Neural cell (in vitro differentiated cells): ENCODE measurements around the gene ANKRD35. TPM values are rescaled to one million over a fixed set of nuclear protein-coding genes. Genes with fewer than 3 reads are reported as not detected.

ENCODE experiments used
- H2AFZ ChIP-seq: fragments of 200-600, 300-800 bp; sonication (generic), shearing (Covaris generic); 2 replicates; pipeline ENCODE4 v1.6.0; 2014; ENCODE audit warnings: low read depth, mild to moderate bottlenecking, antibody characterized with exemption, low read length, moderate library complexity
- H3F3A ChIP-seq: fragments of 200-600 bp; shearing (Covaris generic); 2 replicates; pipeline ENCODE4 v1.6.1; 2016; ENCODE audit warnings: mild to moderate bottlenecking, moderate library complexity, mixed read lengths, antibody characterized with exemption, low read length; ENCODE audit not compliant: insufficient read depth, poor library complexity, severe bottlenecking
- H3K27ac ChIP-seq: fragments of 200-600, 300-800 bp; sonication (generic), shearing (Covaris generic); 2 replicates; pipeline ENCODE4 v1.5.1; 2014; ENCODE audit warnings: mild to moderate bottlenecking, low read length, moderate library complexity
- H3K27me3 ChIP-seq: fragments of 300-800, 200-600 bp; sonication (generic), shearing (Covaris generic); 2 replicates; pipeline ENCODE4 v1.6.0; 2014; ENCODE audit warnings: mild to moderate bottlenecking, low read depth, low read length, moderate library complexity; ENCODE audit not compliant: insufficient read depth
- H3K36me3 ChIP-seq: fragments of 300-800, 200-600 bp; sonication (generic), shearing (Covaris generic); 2 replicates; pipeline ENCODE4 v1.5.1; 2014; ENCODE audit warnings: mild to moderate bottlenecking, antibody characterized with exemption, low read length, moderate library complexity; ENCODE audit not compliant: insufficient read depth
- H3K4me2 ChIP-seq: fragments of 300-800, 200-600 bp; sonication (generic), shearing (Covaris generic); 2 replicates; pipeline ENCODE4 v1.6.0; 2014; ENCODE audit warnings: mild to moderate bottlenecking, low read length
- H3K4me3 ChIP-seq: fragments of 300-800, 200-600 bp; sonication (generic), shearing (Covaris generic); 2 replicates; pipeline ENCODE4 v1.5.1; 2014; ENCODE audit warnings: mild to moderate bottlenecking, low read length, moderate library complexity
- H3K79me2 ChIP-seq: fragments of 200-600 bp; shearing (Covaris generic); replicated peaks from 2 replicates; pipeline ENCODE4 v1.6.0; 2014; ENCODE audit warnings: mild to moderate bottlenecking, low read length, moderate library complexity; ENCODE audit not compliant: insufficient read depth
- H3K9ac ChIP-seq: fragments of 300-800, 200-600 bp; sonication (generic), shearing (Covaris generic); 2 replicates; pipeline ENCODE4 v1.6.1; 2016; ENCODE audit warnings: mild to moderate bottlenecking, low read length, mixed read lengths
- H3K9me2 ChIP-seq: fragments of 200-600 bp; shearing (Covaris generic); 2 replicates; pipeline ENCODE4 v1.6.1; 2016; ENCODE audit warnings: mild to moderate bottlenecking, low read length, mixed read lengths; ENCODE audit not compliant: insufficient read depth
- H3K9me3 ChIP-seq: fragments of 200-600, 300-800 bp; sonication (generic), shearing (Covaris generic); 2 replicates; pipeline ENCODE4 v1.6.1; 2016; ENCODE audit warnings: mild to moderate bottlenecking, mixed run types, low read length, moderate library complexity, mixed read lengths
- H4K20me1 ChIP-seq: fragments of 200-600 bp; shearing (Covaris generic); 2 replicates; pipeline ENCODE4 v1.6.1; 2016; ENCODE audit warnings: mild to moderate bottlenecking, mixed run types; ENCODE audit not compliant: insufficient read depth
- CTCF ChIP-seq: fragments of 450-650 bp; IDR thresholded peaks from 2 replicates; pipeline ENCODE4 v1.5.1; 2014; ENCODE audit warnings: antibody characterized with exemption, mild to moderate bottlenecking, moderate library complexity; ENCODE audit not compliant: poor library complexity, severe bottlenecking
- EP300 ChIP-seq: fragments of 450-650 bp; conservative IDR thresholded peaks from 2 replicates; pipeline ENCODE4 v1.6.1; 2014; ENCODE audit warnings: antibody characterized with exemption, mild to moderate bottlenecking, moderate library complexity; ENCODE audit not compliant: poor library complexity, severe bottlenecking
- EZH2 ChIP-seq: fragments of 200-600, 300-800 bp; shearing (Covaris generic), sonication (generic); IDR thresholded peaks from 2 replicates; pipeline ENCODE4 v1.6.1; 2014; ENCODE audit warnings: antibody characterized with exemption, low read length, borderline replicate concordance, mild to moderate bottlenecking; ENCODE audit not compliant: insufficient read depth, poor library complexity, severe bottlenecking
- MXI1 ChIP-seq: fragments of 450-650 bp; conservative IDR thresholded peaks from 2 replicates; pipeline ENCODE4 v1.6.1; 2014; ENCODE audit warnings: antibody characterized with exemption, mild to moderate bottlenecking; ENCODE audit not compliant: poor library complexity, severe bottlenecking
- POLR2AphosphoS5 ChIP-seq: IDR thresholded peaks from 2 replicates; pipeline ENCODE4 v1.6.1; 2012
- RAD21 ChIP-seq: fragments of 450-650 bp; conservative IDR thresholded peaks from 2 replicates; pipeline ENCODE4 v1.6.1; 2014; ENCODE audit warnings: antibody characterized with exemption, mild to moderate bottlenecking, moderate library complexity
- REST ChIP-seq: IDR thresholded peaks from 2 replicates; pipeline ENCODE4 v1.6.1; 2012; ENCODE audit warnings: borderline replicate concordance
- SMC3 ChIP-seq: fragments of 450-650 bp; conservative IDR thresholded peaks from 2 replicates; pipeline ENCODE4 v1.6.1; 2014; ENCODE audit warnings: antibody characterized with exemption, mild to moderate bottlenecking, moderate library complexity; ENCODE audit not compliant: poor library complexity
- TAF1 ChIP-seq: IDR thresholded peaks from 2 replicates; pipeline ENCODE4 v1.6.1; 2012; ENCODE audit warnings: low read depth
- polyA plus RNA-seq: library from polyadenylated mRNA; depleted of rRNA; stranded (reverse); fragments of >200 nt; gene quantifications from 2 replicates; pipeline ENCODE4 v1.2.3, GENCODE V29; 2014

Gene ANKRD35
- polyA plus RNA-seq, 1 donor from 2014 or later: not detected

DNA sequence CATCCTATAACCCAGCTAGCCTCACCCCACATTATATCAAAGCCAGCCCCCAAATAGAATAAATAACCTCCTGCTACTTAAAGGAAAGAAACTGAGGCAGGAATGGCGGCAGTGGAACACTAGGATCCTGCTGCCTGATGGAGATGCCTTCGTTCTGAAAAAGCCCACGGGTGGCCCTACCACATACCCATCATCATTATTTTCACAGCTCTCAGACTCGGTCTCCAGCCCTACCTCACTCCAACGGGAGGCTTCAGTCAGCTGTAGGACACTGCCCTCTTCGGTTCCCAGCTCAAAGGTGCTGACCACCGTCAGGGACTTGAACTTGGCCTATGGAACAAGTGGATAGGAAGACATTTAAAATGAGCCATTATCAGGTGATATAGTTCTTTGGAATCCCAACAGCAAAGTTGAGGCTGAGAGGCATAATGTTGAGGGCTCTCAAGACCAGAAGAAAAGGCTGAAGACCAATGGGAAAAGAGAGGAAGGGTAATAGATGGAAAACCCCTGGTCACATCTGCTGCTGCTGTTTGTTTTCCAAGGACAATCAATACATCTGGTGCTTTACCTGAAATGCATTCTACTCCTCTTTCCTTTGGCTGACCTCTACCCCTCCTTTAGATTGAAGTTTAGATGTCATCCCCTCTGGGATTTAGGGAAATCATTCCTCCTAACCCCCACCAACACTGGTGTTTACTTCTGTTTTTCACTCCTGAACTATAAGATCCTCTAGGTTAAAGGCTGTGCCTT lies 7.8 kb upstream of the ANKRD35 start:
- Histone ChIP-seq H3K9me3 (no peaks in the 10 kb centered on the region), H3K4me2 (no peak overlapping the region), H3K9ac (no peak overlapping the region), H4K20me1 (no peaks in the 10 kb centered on the region), H2AFZ (no peak overlapping the region), H3K36me3 (no peaks in the 10 kb centered on the region), H3F3A (no peaks in the 10 kb centered on the region), H3K27ac (no peak overlapping the region), H3K27me3 (no peaks in the 10 kb centered on the region), H3K79me2 (no peaks in the 10 kb centered on the region), H3K4me3 (no peak overlapping the region), H3K9me2 (no peaks in the 10 kb centered on the region)
- no peak for TF ChIP-seq EZH2
- no peak for TF ChIP-seq POLR2AphosphoS5
- no peak for TF ChIP-seq TAF1
- TF ChIP-seq EP300: no peak
- TF ChIP-seq MXI1: no peak
- TF ChIP-seq CTCF: no peak

DNA sequence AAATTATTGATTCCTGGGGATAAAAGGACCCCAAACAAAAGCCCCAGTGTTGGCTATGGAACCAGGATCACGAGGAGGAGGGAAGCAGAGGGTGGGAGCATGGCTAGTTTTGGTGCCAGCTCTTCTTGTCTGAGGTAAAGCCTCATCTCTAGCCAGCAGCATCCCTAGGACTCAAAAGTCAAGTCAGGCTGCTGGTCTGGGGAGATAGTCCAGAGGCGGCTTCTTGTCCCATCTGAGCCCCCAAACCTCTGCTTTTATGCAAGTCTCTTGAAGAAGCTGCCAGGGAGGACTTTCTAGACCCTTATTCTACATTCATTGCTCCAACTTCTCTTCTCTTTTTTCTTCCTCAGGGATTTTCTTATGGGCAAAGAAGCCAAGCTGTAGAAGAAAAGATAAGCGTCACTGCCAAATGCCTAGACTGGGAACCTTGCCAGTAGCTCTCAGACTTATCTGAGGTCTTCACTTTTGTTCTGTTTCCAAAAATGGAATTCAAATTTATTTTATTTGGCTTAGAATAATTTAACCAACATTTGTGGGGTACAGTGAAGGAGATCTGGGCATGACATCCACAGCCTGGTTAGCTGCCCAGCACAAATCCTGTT lies 6.9 kb upstream of the ANKRD35 start:
- H3F3A ChIP-seq: no peaks in the 10 kb centered on the region
- H4K20me1 ChIP-seq: no peaks in the 10 kb centered on the region
- H2AFZ ChIP-seq: no peak overlapping the region
- no peaks in the 10 kb centered on the region for H3K36me3 ChIP-seq
- H3K79me2 ChIP-seq: no peaks in the 10 kb centered on the region
- no peak overlapping the region for H3K9ac ChIP-seq
- no peak overlapping the region for H3K4me2 ChIP-seq
- no peaks in the 10 kb centered on the region for H3K27me3 ChIP-seq
- no peak overlapping the region for H3K27ac ChIP-seq
- H3K4me3 ChIP-seq: no peak overlapping the region
- H3K9me3 ChIP-seq: no peaks in the 10 kb centered on the region
- no peaks in the 10 kb centered on the region for H3K9me2 ChIP-seq
- TF ChIP-seq POLR2AphosphoS5: no peak
- no peak for TF ChIP-seq REST
- no peak for TF ChIP-seq SMC3
- TF ChIP-seq MXI1: no peak
- no peak for TF ChIP-seq EZH2
- TF ChIP-seq TAF1: no peak
- TF ChIP-seq RAD21: no peak
- TF ChIP-seq EP300: no peak
- no peak for TF ChIP-seq CTCF
